HG03175 (cell line): ENCODE results near the gene FBLN2.

Experiments
- ATAC-seq: cut with Tn5 transposase; IDR thresholded peaks from one replicate; pipeline ENCODE4 v1.9.1; 2021; ENCODE audit warnings: mild to moderate bottlenecking, moderate library complexity; ENCODE audit not compliant: unreplicated experiment

The FBLN2 gene

DNA sequence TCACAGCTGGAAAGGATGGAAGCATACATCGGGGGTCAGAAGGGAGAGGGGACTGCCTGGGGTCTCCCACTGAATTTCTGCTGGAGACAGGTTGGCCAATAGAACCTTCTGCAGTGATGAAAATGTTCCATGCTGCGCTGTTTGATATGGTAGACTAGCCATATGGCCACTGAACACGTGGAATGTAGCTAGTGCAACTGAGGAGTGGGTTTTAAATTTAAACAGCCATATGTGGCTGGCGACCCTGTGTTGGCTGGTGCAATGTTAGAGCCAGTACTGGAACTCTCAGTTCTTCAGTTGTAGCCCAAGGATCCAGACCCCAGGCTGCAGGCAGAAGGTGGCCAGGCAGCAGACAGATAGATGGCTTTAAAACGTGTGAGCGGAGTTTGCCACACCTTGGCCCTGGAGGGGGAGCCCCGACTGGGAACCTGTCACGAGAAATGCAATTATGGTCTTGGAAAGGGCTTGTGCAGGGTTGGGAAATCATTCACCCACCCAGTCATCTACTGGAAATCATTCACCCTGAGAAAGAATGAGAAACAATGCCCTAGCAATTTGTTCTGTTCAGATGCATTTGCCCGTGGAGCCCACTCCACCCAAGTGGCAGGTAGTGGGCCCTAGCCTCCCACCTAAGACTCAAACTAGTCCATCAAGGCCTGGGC, 127.6 kb downstream of the FBLN2 start:
- no peak for ATAC-seq

DNA sequence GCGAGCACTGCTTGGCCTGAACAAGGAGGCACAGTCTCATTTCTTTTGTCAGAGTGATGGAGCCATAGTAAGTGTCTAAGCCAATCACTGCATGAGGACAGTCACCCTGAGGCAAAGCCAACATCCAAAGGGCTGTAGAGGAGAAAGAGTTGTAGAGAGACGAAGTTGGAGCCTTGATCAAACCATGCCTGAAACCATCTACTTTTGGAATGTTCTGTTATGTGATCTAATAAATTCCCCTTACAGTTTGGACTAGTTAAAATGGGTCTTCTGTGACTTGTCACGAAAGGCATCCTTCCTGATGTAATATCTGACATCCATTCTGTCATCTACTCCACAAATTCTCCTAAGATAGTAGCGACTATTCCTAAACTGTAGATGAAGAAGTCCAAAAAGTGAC, 128.3 kb downstream of the FBLN2 start:
- ATAC-seq: no peak

DNA sequence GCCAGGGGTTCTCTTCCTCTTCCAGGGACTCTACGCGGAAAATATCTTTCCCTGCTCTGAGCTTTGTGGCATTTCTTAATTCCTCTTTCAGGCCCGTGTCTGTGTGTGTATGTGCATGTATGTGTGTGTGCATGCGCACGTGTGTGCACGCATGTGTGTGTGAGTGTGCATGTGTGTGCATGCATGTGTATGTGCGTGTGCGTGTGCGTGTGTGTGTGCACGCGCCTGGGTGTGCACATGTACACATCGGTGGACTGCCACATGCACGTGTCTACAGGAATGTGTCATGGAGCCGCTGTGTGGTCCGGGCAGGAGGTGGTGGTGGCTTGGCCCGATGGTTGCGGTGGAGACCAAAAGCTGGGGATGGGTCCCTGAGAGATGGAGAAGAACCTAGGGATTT, 133.0 kb downstream of the FBLN2 start:
- ATAC-seq: no peak

DNA sequence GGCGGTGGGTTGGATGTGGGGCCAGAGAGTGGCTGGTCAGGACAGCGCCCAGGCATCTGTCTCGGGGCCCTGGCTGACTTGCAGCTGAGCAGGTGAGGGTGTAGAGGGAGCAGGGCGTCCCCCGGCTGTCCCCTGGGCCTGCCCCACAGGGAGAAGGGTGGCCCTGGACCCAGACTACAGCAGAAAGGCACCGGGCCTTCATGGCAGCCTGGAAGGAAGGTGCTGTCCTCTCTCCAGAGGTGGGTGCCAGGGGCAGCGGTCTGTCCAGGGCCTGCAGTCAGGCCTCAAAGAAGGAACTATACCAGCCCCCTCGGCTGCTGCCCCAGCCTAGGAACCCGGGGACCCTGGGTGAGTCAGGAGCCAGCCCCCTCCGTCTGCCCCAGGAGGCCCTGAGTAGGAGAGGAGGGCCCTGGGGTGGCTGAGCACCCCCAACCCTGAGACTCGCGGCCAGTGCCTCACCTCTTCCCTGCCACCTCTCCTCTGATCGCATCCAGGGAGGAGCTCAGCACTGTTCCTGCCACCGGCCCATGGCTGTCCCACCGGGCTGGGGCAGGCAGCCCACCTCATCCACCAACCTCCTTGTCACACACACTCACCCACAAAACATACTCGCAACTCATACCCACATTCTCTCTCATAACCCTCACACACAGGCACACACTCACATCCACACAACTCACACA, 133.5 kb downstream of the FBLN2 start:
- no peak for ATAC-seq

DNA sequence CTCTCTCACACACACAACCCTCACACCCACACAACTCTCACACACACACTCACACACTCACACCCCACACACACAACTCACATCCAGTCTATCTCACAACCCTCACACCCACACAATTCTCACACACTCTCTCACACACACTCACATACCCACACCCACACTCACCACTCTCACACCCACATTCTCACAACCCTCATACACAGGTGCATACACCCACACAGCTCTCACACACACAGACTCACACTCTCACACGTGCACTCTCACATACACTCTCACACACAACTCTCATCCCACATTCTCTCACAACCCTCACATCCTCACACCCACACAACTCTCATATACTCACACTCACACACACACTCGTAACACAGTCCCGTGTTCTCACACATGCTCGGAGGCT, 134.4 kb downstream of the FBLN2 start:
- ATAC-seq: no peak

DNA sequence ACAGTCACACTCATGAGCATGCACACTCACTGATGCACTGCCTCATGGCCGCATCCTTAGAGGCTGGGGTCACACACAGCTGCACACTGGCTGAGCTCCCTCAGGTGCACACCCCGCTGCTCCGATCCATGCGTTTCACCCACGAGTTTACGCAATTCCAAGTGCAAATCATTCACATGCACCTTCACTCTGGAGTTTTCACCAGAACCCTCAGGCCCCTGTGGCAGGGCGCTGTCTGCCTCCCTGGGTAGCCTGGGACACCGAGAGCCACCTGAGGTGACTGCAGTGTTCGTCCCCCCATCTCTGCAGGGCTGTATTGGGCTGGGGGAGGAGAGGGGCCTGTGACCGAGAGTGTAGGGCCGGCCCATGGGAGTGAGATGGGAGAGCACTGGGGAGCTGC, 134.8 kb downstream of the FBLN2 start:
- ATAC-seq: no peak

DNA sequence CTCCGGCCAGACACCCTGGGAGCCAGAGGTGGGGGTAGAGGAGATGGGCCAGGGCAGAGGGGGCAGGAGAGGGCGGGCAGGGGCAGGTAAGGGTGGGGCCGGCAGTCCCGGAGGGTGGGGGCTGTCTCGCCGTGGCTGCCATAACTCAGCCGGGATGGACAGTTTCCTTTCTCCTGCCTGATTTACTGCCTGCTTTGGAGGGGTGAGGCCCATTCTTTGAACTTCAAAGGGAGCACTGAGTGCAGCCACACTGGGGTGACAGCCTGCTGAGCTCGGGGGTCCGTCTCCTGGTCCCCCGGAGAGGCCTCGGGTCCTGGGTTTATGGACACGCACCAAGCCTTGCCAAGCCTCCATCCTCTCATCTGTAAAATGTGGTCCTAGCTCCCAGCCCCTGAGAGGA, 135.4 kb downstream of the FBLN2 start:
- no peak for ATAC-seq

DNA sequence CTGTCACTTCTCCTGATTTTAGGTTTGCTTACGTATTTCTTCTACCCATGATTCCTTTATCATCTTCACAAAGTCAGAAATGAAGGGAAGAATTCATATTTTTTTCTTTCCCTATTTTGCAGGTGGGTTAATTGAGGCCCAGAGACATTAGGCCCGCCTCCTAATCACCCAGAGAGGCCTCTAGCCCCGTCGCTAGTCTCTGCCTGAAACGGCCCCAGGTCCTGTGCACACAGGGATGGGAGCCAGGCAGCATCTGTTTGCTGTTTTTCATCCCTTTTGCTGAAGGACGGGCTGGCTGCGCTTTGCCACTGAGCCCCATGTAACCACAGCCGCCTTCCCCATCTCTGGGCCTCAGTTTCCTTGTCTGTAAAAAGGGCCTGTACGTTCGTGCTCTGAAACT, 135.9 kb downstream of the FBLN2 start:
- no peak for ATAC-seq

DNA sequence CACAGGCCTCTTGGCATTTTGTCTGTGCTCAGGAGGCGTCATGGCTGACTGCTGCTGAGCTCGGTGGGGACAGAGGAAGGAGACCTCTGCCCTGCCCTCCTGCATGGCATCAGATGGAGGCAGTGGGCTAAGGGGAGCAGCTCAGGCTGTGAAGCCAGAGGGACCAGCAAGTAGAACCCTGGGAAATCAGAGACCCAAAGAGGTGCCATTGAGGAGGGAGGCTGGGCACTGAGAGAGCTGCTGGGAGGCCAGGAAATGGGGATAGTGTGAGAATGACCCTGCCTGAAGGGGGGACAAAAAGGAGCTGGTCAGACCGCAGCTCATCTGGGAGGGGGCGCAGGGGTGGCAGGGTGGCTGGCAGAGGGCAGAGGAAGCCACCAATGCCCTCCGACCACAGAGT, 136.8 kb downstream of the FBLN2 start:
- ATAC-seq: no peak

DNA sequence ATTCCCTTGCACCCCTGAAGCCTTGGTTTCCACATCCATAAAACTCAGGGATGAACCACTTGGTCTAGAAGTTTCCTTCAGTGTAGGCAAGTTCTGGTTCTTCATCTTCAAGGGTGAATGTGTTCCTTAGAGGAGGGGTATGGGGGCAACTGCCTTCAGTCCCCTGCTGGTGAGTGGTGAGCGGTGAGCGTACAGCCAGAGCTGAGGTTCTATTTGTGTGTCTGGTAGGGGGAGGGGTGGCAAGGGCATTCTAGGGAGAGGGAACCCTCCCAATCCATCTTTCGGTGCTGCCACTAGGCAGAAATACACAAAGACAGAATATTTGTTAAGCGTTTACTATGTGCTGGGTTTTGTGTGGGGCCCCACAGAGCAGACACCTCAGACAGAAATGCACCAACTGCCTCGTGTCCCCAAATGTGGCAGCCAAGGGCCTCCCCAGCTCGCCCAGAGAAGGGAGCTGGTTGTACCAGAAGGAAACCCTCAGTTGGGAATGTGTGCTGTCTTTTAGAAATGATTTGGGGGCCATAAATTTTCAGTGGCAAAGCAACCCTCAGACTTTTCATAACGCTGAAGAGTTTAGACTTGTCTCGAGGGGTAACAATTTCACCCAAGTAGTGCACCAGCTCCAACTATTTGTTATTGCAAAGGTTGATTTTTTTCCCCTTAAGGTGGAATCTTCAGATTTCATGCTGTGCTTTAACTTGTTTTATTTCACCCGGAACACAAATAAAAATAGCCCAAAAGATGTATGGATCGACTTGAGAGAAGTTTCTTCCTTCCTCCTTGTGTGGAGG, 137.6 kb downstream of the FBLN2 start:
- no peak for ATAC-seq

DNA sequence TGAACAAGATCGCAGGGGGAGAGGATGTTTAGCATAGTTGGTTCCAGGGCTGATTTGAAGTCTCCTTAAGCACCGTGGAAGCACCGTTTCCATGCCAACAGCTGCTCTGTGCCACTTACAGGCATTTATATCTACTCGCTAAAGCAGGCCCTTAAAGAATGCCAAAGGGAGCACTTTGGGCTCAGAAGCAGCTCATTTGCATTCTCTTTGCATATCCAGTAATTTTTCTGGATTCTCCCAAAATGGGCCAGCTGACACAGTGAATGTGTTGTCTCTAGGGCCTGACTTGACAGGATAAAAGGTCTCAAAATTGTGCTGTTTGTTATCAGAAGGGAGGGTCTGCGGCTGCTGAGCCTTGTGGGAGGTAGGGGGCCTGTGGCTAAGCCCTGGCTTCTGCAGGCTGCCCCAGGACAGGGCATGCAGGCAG, 138.6 kb downstream of the FBLN2 start:
- no peak for ATAC-seq
